ENCODE measurements around the gene MYBPC1. TPM values are rescaled to one million over a fixed set of nuclear protein-coding genes. Genes with fewer than 3 reads are reported as not detected.

MYBPC1 gene
- total RNA-seq, 1 experiment from 2014 or later = not detected

DNA sequence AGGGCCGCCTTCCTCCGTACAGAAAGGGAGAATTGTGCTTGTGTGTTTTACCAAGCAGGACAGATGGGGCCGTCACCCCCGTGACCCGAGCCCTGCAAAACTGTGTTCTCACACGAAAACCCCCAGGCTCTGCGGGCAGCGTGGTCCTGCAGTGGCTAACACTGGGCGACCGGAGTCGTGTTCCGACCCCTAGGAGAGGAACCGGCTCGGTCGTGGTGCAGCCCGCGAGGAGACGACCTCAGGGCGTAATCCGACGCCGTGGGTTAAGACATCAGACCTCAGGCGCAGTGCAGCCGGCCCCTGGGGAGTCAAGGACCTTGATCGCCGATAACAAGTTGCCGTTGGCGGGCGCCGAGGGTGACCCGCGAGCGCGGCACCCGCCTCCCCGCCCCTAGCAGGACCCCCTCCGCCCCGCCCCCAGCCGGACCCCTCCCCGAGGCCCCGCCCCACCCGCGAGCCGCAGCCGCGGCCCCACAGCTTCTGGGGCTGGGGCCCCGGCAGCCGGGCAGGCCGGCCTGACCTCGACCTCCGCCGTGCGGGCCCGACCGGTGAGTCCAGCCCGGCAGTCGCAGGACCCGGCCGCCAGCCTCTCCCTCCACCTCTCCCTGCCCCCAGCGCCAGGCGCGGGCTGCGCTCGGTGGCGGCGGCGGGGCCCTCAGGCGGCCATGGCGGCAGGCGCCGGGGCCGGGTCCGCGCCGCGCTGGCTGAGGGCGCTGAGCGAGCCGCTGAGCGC lies 102.6 kb downstream of the MYBPC1 start, which contains the start of gene CHPT1:
CHPT1 (plus strand) TSS at position 444 of the 733 bp plus-strand sequence; CDS start at position 666, 222 bp downstream.
- Histone ChIP-seq H3T11ph (ENCODE audit: low read length) (no peak within 1 kb of the TSS), H2BK15ac (ENCODE audit: low read depth, low read length) (no peak within 1 kb of the TSS), H3K4me2 (ENCODE audit: insufficient read depth, insufficient read length, low read length) (peak within 1 kb of the TSS; percentile 56), H2BK12ac (ENCODE audit: insufficient read length, low read depth, low read length) (no peak within 1 kb of the TSS), H2BK120ac (ENCODE audit: low read depth, low read length, poor library complexity, severe bottlenecking) (no peak within 1 kb of the TSS), H3K18ac (ENCODE audit: insufficient read length, low read depth, low read length) (no peak within 1 kb of the TSS), H3K27me3 (ENCODE audit: insufficient read depth, low read length) (peaks cover 8% of the 10 kb centered on the region; the same call in 1 of the 2 replicates), H2BK5ac (ENCODE audit: insufficient read length, low read length) (no peak within 1 kb of the TSS), H3K56ac (ENCODE audit: insufficient read length, low read depth, low read length) (no peak within 1 kb of the TSS), H3K4ac (ENCODE audit: low read depth, low read length) (no peak within 1 kb of the TSS), H3K79me1 (ENCODE audit: insufficient read depth, low read depth, low read length, poor library complexity, severe bottlenecking) (no peaks in the 10 kb centered on the region), H4K8ac (replicated peaks; ENCODE audit: insufficient read length, low read depth, low read length) (no peak within 1 kb of the TSS), H4K5ac (ENCODE audit: insufficient read length, low read depth, low read length) (no peak within 1 kb of the TSS), H2AFZ (ENCODE audit: low read length) (peak within 1 kb of the TSS; percentile 0), H3K4me1 (ENCODE audit: insufficient read depth, low read length) (peaks cover 3% of the 10 kb centered on the region; the same call in 1 of the 2 replicates), H4K20me1 (ENCODE audit: control insufficient read depth, insufficient read depth, insufficient read length) (no peaks in the 10 kb centered on the region), H3K9me3 (ENCODE audit: control insufficient read depth, low read depth, low read length) (no peaks in the 10 kb centered on the region), H3K14ac (ENCODE audit: insufficient read depth, low read length) (peak within 1 kb of the TSS; percentile 51), H3K23ac (ENCODE audit: insufficient read length, low read depth, low read length) (no peak within 1 kb of the TSS), H2AK5ac (ENCODE audit: insufficient read length, low read length) (no peak within 1 kb of the TSS), H3K79me2 (ENCODE audit: insufficient read depth, low read length) (no peaks in the 10 kb centered on the region), H4K91ac (ENCODE audit: insufficient read length, low read depth, low read length) (no peak within 1 kb of the TSS), H3K9ac (ENCODE audit: extremely low read depth, insufficient read length, low read length) (peak within 1 kb of the TSS; percentile 61), H3K23me2 (ENCODE audit: insufficient read length, low read depth, low read length, poor library complexity, severe bottlenecking) (peaks cover 13% of the 10 kb centered on the region), H3K27ac (ENCODE audit: insufficient read length, low read depth, low read length) (no peak within 1 kb of the TSS), H2BK20ac (ENCODE audit: low read depth, low read length, poor library complexity, severe bottlenecking) (no peak within 1 kb of the TSS)
- WGBS (ENCODE audit: extremely low coverage, insufficient read length, low lambda C conversion rate) = no CpG with 5 or more reads among the region's 80 CpGs
- TF ChIP-seq, protein P1, sequence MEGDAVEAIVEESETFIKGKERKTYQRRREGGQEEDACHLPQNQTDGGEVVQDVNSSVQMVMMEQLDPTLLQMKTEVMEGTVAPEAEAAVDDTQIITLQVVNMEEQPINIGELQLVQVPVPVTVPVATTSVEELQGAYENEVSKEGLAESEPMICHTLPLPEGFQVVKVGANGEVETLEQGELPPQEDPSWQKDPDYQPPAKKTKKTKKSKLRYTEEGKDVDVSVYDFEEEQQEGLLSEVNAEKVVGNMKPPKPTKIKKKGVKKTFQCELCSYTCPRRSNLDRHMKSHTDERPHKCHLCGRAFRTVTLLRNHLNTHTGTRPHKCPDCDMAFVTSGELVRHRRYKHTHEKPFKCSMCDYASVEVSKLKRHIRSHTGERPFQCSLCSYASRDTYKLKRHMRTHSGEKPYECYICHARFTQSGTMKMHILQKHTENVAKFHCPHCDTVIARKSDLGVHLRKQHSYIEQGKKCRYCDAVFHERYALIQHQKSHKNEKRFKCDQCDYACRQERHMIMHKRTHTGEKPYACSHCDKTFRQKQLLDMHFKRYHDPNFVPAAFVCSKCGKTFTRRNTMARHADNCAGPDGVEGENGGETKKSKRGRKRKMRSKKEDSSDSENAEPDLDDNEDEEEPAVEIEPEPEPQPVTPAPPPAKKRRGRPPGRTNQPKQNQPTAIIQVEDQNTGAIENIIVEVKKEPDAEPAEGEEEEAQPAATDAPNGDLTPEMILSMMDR (conservative IDR thresholded peaks at IDR 0.05) = no peak
- Mint-ChIP-seq H3K4me3 (peak within 1 kb of the TSS; percentile 82 to 95), H3K27me3 (ENCODE audit: low read depth) (peaks cover 25% of the 10 kb centered on the region), H3K27ac (no peak within 1 kb of the TSS), H3K9me3 (no peaks in the 10 kb centered on the region), H3K36me3 (ENCODE audit: insufficient read depth in 1 of 3, low read depth in 3 of 3) (peaks cover 0 to 2% (median 0%) of the 10 kb centered on the region in 3 experiments; a peak in 2 of 7 replicates), H3K4me1 (peaks cover 18 to 24% of the 10 kb centered on the region in 2 experiments)
- peak; percentile 89 for DNase-seq
